Stimulated activated CD4-positive, alpha-beta T cell treated with anti-CD3 and anti-CD28 coated beads, Interleukin-2, amount 100 ng/mL, for 48 hours (primary cell): ENCODE results near the gene RGS19.

Experiments
- DNase-seq, 2 donors: peaks; one replicate each; pipeline ENCODE4 v3.0.0-alpha.2; 2020

Gene RGS19

DNA sequence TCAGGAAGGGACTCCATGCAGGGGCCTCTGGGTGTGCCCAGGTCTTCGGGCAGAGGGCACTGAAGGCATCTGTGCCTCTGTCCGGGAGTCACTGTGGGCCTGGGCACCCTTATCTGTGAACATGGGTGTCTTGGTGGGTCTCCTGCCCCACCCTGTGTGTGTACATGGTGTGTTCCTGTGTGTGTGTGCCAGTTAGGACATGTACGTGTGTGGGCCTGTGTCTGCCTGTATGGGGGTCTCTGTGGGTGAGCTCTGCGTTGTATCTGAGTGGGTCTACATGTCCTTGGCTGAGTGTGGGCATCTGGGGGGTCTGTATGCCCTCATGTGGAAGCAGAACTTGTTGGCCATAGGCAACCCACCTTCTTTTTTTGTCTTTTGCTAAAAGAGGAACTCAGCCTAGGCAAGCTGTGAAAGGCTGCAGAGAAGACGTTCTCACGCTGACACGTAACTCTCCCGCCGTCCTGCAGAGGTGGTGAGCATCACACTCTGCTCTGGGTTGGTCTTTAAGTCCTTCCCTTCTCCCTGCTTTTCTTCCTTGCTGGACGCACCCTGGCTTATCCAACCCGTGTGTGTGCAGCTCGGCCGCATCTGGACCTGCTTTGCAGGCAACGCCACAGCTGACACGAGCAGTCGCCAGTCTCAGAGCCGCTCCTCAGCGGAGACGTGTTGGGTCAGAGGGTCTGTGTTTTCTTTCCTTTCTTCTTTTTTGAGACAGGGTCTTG, 28.6 kb upstream of the RGS19 start:
- DNase-seq, result no peak

GRCh38 chr20:64106981-64107735, 27.8 kb upstream of the RGS19 start, which contains the start of gene NPBWR2:
TSS of gene NPBWR2 (minus strand) at chr20:64107565. CDS start at chr20:64106831, 734 bp downstream.
- DNase-seq, result no peak

GRCh38 chr20:64106435-64106961, 27.2 kb upstream of the RGS19 start:
- no peak for DNase-seq

DNA sequence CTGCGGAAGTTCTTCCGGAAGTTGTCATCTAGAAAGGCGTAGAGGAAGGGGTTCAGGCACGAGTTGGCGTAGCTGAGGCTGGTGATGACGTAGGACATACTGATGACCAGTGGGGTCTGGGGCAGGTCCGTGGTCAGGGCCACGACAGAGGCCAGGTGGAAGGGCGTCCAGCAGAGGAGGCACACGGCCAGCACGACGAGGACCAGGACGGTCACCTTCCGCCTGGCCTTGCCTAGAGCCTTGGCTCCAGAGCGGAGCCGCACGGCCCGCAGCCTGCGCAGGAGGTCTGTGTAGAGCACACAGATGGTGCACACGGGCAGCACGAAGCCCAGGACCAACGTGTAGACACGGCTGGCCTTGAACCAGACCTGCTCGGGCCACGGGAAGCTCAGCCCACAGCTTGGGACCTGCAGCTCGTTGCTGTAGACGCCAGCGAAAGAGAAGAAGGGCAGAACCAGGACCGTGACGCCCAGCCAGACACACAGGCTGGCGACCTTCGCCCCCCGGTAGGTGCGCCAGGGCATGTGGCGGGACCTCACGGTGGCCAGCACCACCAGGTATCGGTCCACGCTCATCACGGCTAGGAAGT, 26.6 kb upstream of the RGS19 start:
- no peak for DNase-seq

GRCh38 chr20:64104667-64105451, 25.5 kb upstream of the RGS19 start:
- no peak for DNase-seq

DNA sequence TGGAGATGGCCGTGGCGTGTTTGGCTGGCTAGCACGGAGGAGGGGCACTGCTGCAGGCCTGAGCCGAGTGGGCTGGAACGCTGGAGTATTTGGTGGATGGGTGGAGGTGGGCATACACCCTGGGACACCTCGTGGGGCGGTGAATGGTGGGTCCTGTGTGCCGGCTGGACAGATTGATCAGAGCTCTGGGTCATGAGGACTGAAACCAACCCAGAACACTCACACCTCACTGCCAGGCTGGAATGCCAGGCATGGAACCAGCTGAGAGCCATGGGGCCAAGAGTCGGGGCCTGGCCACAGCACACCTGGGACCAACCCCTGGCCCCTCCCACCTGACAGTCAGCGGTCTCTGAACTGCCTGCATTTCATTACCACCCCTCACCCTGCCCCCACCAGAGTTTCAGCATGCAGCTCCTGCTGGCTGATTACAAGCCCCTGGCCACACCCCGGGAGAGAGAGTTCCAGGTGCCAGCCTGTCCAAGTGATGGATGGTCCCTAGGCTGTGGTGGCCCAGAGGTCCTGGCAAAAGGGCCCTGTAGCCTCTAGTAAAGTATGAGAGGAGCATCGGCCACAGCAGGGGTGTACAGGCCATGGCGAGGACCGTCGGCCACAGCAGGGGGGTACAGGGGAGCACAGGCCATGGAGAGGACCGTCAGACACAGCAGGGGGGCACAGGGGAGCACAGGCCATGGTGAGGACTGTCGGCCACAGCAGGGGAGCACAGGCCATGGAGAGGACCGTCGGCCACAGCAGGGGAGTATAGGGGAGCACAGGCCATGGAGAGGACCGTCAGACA, 24.8 kb upstream of the RGS19 start:
- DNase-seq, result no peak

DNA sequence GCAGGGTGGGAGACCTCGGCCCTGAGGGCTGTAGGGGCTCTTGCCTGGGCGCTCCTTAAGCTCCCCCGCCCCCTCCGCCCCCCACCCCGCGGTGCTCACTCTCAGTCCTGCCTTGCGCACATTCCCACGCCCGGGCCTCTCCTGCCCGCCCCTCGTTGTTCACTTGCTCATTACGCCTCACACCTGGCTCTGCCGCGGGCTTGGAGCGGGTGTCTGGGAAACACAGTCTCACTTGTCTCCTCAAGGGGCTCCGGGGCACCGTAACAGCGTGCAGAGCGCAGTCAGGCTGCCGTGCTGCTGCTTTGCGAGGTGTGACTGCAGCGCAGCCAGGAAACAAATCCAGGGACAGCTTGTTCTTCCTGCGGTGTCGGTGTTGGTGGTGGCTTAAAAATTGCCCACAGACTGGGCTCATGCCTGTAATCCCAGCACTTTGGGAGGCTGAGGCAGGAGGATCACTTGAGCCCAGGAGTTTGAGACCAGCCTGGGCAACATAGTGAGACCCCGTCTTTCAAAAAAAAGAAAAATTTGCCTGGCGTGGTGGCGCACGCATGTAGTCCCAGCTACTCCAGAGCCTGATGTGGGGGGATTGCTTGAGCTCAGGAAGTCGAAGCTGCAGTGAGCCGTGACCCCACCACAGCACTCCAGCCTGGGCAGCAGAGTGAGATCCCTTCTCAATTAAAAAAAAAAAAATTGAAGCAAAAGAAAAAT, 23.5 kb upstream of the RGS19 start:
- no peak for DNase-seq

DNA sequence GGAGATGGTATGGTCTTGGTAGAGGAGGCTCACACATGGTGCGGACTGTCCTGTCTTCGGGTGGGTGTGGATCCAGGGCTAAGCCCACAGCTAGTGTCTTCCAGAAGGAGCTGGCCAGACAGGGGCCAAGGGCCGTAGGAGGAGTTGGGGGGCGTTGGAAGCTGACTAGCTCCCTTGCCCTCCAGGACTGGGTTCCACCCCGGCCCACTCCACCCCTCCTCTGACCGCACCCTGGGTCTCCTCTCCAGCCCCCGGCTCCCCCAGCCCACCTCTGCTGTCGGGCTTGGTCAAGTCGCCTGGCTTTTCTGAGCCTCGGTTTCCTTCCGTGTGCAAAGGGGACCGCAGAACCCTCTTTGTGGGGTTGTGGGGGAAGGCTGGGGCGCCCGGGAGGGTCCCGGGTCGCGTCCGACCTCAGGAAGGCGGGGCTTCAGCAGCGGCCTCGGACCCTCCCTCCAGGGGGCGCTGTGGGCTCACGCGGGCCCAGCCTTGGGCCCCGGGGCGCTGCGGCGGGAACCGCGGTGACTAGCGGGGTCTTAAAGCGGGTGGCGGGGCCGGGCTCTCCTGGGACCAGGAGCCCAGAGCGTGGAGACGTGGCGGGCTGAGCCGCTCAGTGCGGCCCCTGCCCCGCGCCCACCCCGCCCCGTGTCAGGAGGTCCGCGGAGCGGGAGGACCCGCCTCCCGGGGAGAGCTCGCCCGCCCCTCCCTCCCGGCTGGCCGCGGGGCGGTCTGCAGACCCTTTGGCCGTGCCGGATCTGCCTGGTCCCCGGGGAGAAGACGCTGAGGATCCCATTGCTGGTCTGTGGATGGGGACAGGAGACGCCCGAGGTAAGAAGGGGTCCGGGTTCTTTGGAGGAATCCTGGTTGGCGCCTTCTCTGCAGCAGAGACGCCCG, 22.7 kb upstream of the RGS19 start:
- peak; percentile 65 to 79 for DNase-seq

DNA sequence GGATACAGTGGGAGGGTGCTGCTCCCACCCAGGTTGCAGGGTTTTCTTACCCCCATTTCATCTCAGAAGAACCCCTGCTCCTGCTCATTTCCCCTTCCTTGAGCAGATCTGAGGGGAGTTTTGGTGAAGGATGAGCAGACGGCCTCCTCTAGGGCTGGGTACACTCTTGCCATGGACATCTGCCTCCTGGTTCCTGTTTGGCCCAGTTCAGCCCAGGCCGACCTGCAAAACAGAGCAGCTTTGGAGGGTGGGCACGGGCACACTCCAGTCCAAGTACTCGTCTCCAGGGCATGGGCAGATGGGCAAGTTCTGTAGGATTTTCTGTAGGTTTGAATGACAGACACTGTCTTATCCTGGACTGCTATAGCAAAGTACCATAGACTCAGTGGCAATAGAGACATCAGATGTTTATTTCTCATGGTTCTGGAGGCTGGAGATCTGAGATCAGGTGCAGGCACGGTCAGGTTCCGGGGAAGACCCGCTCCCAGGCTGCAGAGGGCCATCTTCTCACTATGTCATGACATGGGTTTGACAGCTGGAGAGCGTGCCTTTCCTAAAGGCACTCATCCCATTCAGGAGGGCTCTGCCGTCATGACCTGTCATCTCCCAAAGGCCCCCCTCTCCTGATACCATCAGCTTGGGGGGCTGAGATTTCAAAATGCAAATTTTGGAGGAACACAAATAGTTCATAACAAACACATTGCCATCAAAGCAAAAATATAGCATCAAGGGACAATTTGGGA, 21.8 kb upstream of the RGS19 start:
- DNase-seq, result no peak

- no peak for DNase-seq
These were observed 21.2 kb upstream of the RGS19 start for GRCh38 chr20:64100566-64100888.

- no peak for DNase-seq
These were observed 20.7 kb upstream of the RGS19 start for GRCh38 chr20:64099880-64100565.

DNA sequence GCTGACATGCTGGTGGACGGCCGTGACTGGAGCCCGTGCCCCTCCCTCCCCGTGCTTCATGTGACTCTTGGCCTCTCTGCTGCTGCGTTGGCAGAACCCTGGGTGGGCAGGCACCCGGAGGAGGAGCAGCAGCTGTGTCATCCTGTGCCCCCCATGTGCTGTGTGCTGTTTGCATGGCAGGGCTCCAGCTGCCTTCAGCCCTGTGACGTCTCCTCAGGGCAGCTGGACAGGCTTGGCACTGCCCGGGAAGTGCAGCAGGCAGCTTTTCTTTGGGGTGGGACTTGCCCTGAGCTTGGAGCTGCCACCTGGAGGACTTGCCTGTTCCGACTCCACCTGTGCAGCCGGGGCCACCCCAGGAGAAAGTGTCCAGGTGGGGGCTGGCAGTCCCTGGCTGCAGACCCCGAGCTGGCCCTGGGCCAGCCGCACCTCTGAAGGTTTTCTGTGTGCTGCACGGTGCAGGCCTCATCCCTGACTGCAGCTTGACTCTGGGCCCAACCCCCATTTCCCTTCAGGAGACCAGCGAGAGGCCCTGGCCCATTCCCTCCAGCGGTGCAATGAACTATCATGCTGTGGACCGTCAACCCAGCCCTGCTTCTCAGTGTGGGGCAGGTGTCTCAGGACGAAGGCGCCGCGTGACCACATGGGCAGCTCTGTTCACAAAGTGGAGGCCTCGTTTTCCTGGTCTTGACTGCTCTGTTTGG, 19.9 kb upstream of the RGS19 start:
- DNase-seq, result no peak

- no peak for DNase-seq
These were observed 19.2 kb upstream of the RGS19 start for GRCh38 chr20:64098471-64099013.

DNA sequence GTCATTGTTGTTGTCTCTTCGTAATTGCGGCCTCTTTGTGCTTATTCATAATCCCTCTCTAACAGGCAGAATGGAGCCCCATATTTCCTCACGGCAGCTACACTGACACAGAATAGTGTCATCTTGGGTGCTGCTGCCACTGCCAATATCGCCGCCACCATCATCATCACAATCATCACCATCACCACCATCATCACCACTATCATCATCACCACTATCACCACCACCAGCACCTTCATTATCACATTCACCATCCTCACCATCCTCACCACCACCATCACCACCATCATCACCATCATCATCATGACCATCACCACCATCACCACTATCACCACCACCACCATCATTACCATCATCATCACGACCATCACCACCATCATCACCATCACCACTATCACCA, 17.2 kb upstream of the RGS19 start:
- no peak for DNase-seq

DNA sequence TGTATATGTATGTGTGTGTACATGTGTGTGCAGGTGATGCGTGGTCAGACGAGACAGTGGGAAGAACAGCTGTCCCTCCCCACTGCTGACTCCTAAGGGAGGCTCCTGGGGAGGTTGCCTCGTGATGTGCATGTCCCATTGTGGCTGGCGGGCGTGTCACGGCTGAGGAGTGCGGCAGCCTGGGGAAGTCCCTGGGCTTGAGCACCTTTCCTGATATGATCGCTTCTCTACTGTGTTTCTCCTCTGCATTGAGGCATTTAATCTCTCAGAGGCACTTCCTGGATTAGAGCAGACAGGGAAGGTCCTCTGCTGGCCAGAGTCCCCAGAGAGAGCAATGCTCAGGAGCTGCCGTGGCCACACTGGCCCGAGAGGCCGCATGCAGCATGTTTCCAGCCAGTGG, 16.6 kb upstream of the RGS19 start:
- DNase-seq, result no peak

DNA sequence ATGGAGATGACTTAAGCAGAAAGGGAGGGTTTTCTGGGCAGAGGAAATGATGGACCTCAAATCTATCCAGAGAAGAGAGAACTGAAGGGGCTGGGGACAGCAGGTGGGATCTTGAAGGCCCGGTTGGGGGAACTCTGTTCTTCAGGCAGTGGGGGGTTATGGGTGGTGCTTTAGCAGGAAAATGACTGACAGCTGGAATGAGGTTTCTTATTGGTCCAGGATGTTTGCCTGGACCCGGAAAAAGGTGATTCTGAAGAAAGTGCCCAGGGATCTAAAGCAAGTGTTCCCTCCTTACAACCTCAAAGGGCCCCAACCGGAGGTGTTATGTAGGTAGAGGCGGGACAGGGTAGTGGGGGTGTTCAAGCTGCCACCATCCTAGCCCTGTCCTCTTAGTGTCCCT, 16.1 kb upstream of the RGS19 start:
- DNase-seq, result no peak

DNA sequence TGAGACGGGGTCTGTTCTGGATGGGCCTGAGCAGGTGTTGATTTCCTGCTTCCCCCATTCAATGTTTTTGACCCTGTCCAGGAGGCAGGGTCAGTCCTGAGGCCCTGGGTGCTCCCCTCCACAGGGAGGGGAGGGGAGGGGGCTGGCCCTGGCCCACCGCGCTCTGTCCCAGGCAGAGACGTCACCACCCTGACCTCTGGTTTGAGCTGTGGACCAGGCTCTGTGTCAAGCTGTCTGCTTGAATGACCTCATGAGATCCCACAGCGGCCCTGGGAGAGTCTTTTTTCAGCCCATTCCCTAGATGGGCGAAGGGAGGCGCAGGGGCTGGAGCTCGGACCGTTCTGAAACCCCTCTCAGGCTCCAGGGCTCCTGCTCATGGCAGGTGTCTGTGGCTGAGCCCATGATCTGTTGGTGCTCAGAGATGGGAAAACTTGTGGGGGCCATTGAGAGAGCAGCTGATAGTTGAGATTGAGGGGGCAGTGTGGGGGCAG, 13.7 kb upstream of the RGS19 start:
- no peak for DNase-seq
